HEK293T (cell line): ENCODE results near the gene MYO15A.

ENCODE experiments used
- CTCF ChIA-PET: fragments of 350-600 bp; formaldehyde crosslinking; extraction: SDS; loops from one replicate; lab custom pipeline; 2021; ENCODE audit warnings: antibody characterized with exemption, inconsistent platforms; lab: Yijun Ruan, JAX
- POLR2A ChIA-PET: fragments of 350-600 bp; formaldehyde crosslinking; extraction: SDS; loops from one replicate; lab custom pipeline; 2020; ENCODE audit warnings: antibody characterized with exemption, inconsistent platforms; lab: Yijun Ruan, JAX
- DNase-seq: peaks from one replicate; pipeline ENCODE4 v3.0.0; 2012; ENCODE audit warnings: mixed read lengths; ENCODE audit errors: extremely low spot score
- ARNT ChIP-seq: fragments of 450-650 bp; IDR thresholded peaks from 2 replicates; pipeline ENCODE4 v1.6.1; 2017; ENCODE audit warnings: mild to moderate bottlenecking
- BHLHE40 ChIP-seq: fragments of 450-650 bp; IDR thresholded peaks from 2 replicates; pipeline ENCODE4 v1.6.1; 2016; ENCODE audit warnings: mild to moderate bottlenecking, moderate library complexity, borderline replicate concordance
- CTBP1 ChIP-seq: fragments of 450-650 bp; IDR thresholded peaks from 2 replicates; pipeline ENCODE4 v1.6.1; 2016; ENCODE audit warnings: borderline replicate concordance
- ELF4 ChIP-seq: fragments of 450-650 bp; IDR thresholded peaks from 2 replicates; pipeline ENCODE4 v1.6.1; 2017; ENCODE audit warnings: antibody characterized with exemption
- FOXA1 ChIP-seq: fragments of 450-650 bp; IDR thresholded peaks from 2 replicates; pipeline ENCODE4 v1.6.1; 2016; ENCODE audit warnings: mild to moderate bottlenecking
- FOXK2 ChIP-seq: fragments of 450-650 bp; IDR thresholded peaks from 2 replicates; pipeline ENCODE4 v1.6.1; 2016; ENCODE audit warnings: mild to moderate bottlenecking
- FOXM1 ChIP-seq: fragments of 450-650 bp; IDR thresholded peaks from 2 replicates; pipeline ENCODE4 v1.6.1; 2017; ENCODE audit warnings: mild to moderate bottlenecking, borderline replicate concordance
- HDGF ChIP-seq: fragments of 450-650 bp; IDR thresholded peaks from 2 replicates; pipeline ENCODE4 v1.6.1; 2017; ENCODE audit warnings: antibody characterized with exemption, borderline replicate concordance
- L3MBTL2 ChIP-seq: fragments of 450-650 bp; conservative IDR thresholded peaks from 2 replicates; pipeline ENCODE4 v1.6.1; 2016; ENCODE audit warnings: mild to moderate bottlenecking
- LEF1 ChIP-seq: fragments of 450-650 bp; IDR thresholded peaks from 2 replicates; pipeline ENCODE4 v1.6.1; 2017; ENCODE audit warnings: mild to moderate bottlenecking, borderline replicate concordance
- NFRKB ChIP-seq: fragments of 450-650 bp; IDR thresholded peaks from 2 replicates; pipeline ENCODE4 v1.6.1; 2016; ENCODE audit warnings: mild to moderate bottlenecking, moderate library complexity
- PKNOX1 ChIP-seq: fragments of 450-650 bp; IDR thresholded peaks from 2 replicates; pipeline ENCODE4 v1.6.1; 2016
- SP1 ChIP-seq: fragments of 450-650 bp; IDR thresholded peaks from 2 replicates; pipeline ENCODE4 v1.6.1; 2017
- SUZ12 ChIP-seq: fragments of 450-650 bp; IDR thresholded peaks from 2 replicates; pipeline ENCODE4 v1.6.1; 2016; ENCODE audit warnings: mild to moderate bottlenecking
- TARDBP ChIP-seq: fragments of 450-650 bp; IDR thresholded peaks from 2 replicates; pipeline ENCODE4 v1.6.1; 2016
- ZNF384 ChIP-seq: fragments of 450-650 bp; IDR thresholded peaks from 2 replicates; pipeline ENCODE4 v1.6.1; 2016

Gene MYO15A

GRCh38 chr17:18160128-18160856 is 51.7 kb downstream of the MYO15A start:
- ChIA-PET POLR2A (interaction anchor here (0.6 kb wide), 1 partner anchor 23 kb away, joined by 4 read pairs; the partner anchor contains the start of gene ALKBH5), CTCF (no interaction called here)
- TF ChIP-seq ZNF384 (no peak), SP1 (no peak), LEF1 (no peak), ARNT (no peak), NFRKB (no peak), FOXA1 (no peak), BHLHE40 (no peak)
- no peak for DNase-seq

GRCh38 chr17:18161207-18162145 is 52.9 kb downstream of the MYO15A start:
- ChIA-PET POLR2A (interaction anchor here (1.6 kb wide), 1 partner anchor 22 kb away, joined by 13 read pairs; the partner anchor contains the start of gene ALKBH5), CTCF (interaction anchor here (0.8 kb wide), 1 partner anchor 9 kb away, joined by 3 read pairs; no protein-coding TSS in a partner anchor)
- no peak for DNase-seq
- no peak for TF ChIP-seq NFRKB
- TF ChIP-seq SUZ12: no peak
- TF ChIP-seq FOXK2: no peak
- TF ChIP-seq CTBP1: no peak
- TF ChIP-seq FOXA1: no peak
- TF ChIP-seq LEF1: no peak
- TF ChIP-seq TARDBP: no peak

GRCh38 chr17:18163547-18163946 is 55.0 kb downstream of the MYO15A start:
- ChIA-PET CTCF (no interaction called here), POLR2A (no interaction called here)
- DNase-seq: no peak
- TF ChIP-seq TARDBP: no peak
- no peak for TF ChIP-seq L3MBTL2
- TF ChIP-seq SUZ12: no peak
- TF ChIP-seq HDGF: no peak
- no peak for TF ChIP-seq FOXK2
- no peak for TF ChIP-seq NFRKB
- TF ChIP-seq CTBP1: no peak
- no peak for TF ChIP-seq LEF1
- TF ChIP-seq ARNT: no peak
- no peak for TF ChIP-seq ELF4
- no peak for TF ChIP-seq SP1
- no peak for TF ChIP-seq FOXA1
- TF ChIP-seq BHLHE40: no peak
- no peak for TF ChIP-seq ZNF384
- no peak for TF ChIP-seq FOXM1
- TF ChIP-seq PKNOX1: no peak

- POLR2A ChIA-PET: interaction anchor here (2.7 kb wide), 1 partner anchor 16 kb away, joined by 21 read pairs; the partner anchor contains the start of gene ALKBH5
- peak; percentile 28 for DNase-seq
- CTCF ChIA-PET: no interaction called here
- TF ChIP-seq PKNOX1 (no peak), ELF4 (no peak), SP1 (no peak), FOXK2 (no peak), HDGF (no peak), FOXA1 (no peak), FOXM1 (no peak), TARDBP (no peak), CTBP1 (no peak), L3MBTL2 (no peak), ZNF384 (no peak), BHLHE40 (no peak), LEF1 (no peak), SUZ12 (no peak), ARNT (no peak), NFRKB (no peak)
Measured at GRCh38 chr17:18166894-18167293, 58.3 kb downstream of the MYO15A start.

GRCh38 chr17:18167421-18167820 is 58.9 kb downstream of the MYO15A start:
- no peak for DNase-seq

More at GRCh38 chr17:18167421-18167820, 58.9 kb downstream of the MYO15A start:
- CTCF ChIA-PET: interaction anchor here (1.0 kb wide), 1 partner anchor 81 kb away, joined by 3 read pairs; no protein-coding TSS in a partner anchor
- POLR2A ChIA-PET: interaction anchor here (1.0 kb wide), 1 partner anchor 16 kb away, joined by 4 read pairs; the partner anchor contains the start of gene ALKBH5
- TF ChIP-seq PKNOX1 (no peak), L3MBTL2 (no peak), FOXK2 (no peak), ELF4 (no peak), NFRKB (no peak), FOXM1 (no peak), BHLHE40 (no peak), ZNF384 (no peak), HDGF (no peak)
